WERI-Rb-1 (cell line): ENCODE measurements around the gene KRTAP9-2.
"Not testable (repeated sequence)": the region's sequence is repeated elsewhere in the genome, so short reads cannot be mapped to it uniquely, and the experiment has no call there.

ENCODE experiments used
- DNase-seq: peaks from one replicate; pipeline ENCODE4 v3.0.0-alpha.2; 2020
- H3K27ac ChIP-seq: fragments of 250-450 bp; sonication (Bioruptor Pico); 2 replicates; pipeline ENCODE4 v1.5.1; 2020; ENCODE audit warnings: mild to moderate bottlenecking, moderate library complexity
- H3K27me3 ChIP-seq: fragments of 250-450 bp; sonication (Bioruptor Pico); 2 replicates; pipeline ENCODE4 v1.5.1; 2021; ENCODE audit warnings: mild to moderate bottlenecking, low read depth, moderate library complexity; ENCODE audit not compliant: insufficient read depth, severe bottlenecking
- H3K36me3 ChIP-seq: fragments of 250-450 bp; sonication (Bioruptor Pico); 2 replicates; pipeline ENCODE4 v1.5.1; 2020; ENCODE audit warnings: mild to moderate bottlenecking, moderate library complexity
- H3K4me3 ChIP-seq: 2 replicates; pipeline ENCODE4 v1.5.1; 2011; ENCODE audit warnings: low read depth, mild to moderate bottlenecking, control low read depth, low read length
- H3K9me3 ChIP-seq: fragments of 250-450 bp; sonication (Bioruptor Pico); 2 replicates; pipeline ENCODE4 v1.5.1; 2021; ENCODE audit warnings: mild to moderate bottlenecking, moderate library complexity; ENCODE audit not compliant: severe bottlenecking
- CTCF ChIP-seq: IDR thresholded peaks from 2 replicates; pipeline ENCODE4 v1.5.1; 2011; ENCODE audit warnings: low read depth, mild to moderate bottlenecking, control low read depth, inconsistent platforms, low read length

KRTAP9-2 gene

GRCh38 chr17:41251261-41251660 is 24.8 kb downstream of the KRTAP9-2 start:
- no peaks in the 10 kb centered on the region for H3K36me3 ChIP-seq
- no peak for DNase-seq
- no peak overlapping the region for H3K4me3 ChIP-seq
- no peaks in the 10 kb centered on the region for H3K9me3 ChIP-seq
- peaks cover 58% of the 10 kb centered on the region for H3K27me3 ChIP-seq
- TF ChIP-seq CTCF: no peak
- H3K27ac ChIP-seq: no peak overlapping the region

DNA sequence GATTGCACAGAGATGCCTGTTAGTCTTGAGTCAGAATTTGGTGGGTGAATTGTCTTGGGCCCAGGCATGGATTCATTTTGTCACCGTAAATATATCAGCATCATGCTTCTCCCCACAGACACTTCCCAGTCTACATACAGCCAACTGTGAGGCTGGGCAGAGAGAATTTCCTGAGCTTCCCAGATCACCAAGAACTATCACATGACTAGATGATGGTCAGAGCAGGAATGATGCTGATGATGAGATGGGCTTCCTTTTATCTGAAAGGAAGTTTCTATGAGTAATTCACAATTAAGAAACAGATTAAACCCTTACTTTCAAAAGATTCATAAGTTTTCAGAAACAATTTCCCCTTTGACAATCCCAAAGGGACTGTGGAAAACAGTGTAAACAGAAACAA is 28.4 kb downstream of the KRTAP9-2 start:
- peaks cover 85% of the 10 kb centered on the region for H3K27me3 ChIP-seq
- no peak overlapping the region for H3K27ac ChIP-seq
- H3K4me3 ChIP-seq: no peak overlapping the region
- no peaks in the 10 kb centered on the region for H3K9me3 ChIP-seq
- DNase-seq: no peak
- H3K36me3 ChIP-seq: no peaks in the 10 kb centered on the region
- no peak for TF ChIP-seq CTCF

GRCh38 chr17:41255381-41256290 is 29.2 kb downstream of the KRTAP9-2 start, which contains the start of gene KRTAP9-9:
KRTAP9-9 (plus strand) TSS chr17:41255384.
- not testable (repeated sequence) for H3K36me3 ChIP-seq, DNase-seq

GRCh38 chr17:41256291-41256685 is 29.8 kb downstream of the KRTAP9-2 start:
- Histone ChIP-seq H3K9me3 (no peaks in the 10 kb centered on the region), H3K27me3 (peaks cover 87% of the 10 kb centered on the region), H3K36me3 (no peaks in the 10 kb centered on the region), H3K27ac (no peak overlapping the region), H3K4me3 (no peak overlapping the region)
- TF ChIP-seq CTCF: no peak
- no peak for DNase-seq

More at GRCh38 chr17:41255381-41256290, 29.2 kb downstream of the KRTAP9-2 start, which contains the start of gene KRTAP9-9:
- not testable (repeated sequence) for H3K4me3 ChIP-seq, H3K9me3 ChIP-seq, H3K27ac ChIP-seq
- H3K27me3 ChIP-seq: peaks cover 88% of the 10 kb centered on the region

GRCh38 chr17:41258406-41258805 is 32.0 kb downstream of the KRTAP9-2 start:
- no peak for DNase-seq
- H3K9me3 ChIP-seq: no peaks in the 10 kb centered on the region
- TF ChIP-seq CTCF: no peak
- peaks cover 85% of the 10 kb centered on the region for H3K27me3 ChIP-seq
- no peak overlapping the region for H3K4me3 ChIP-seq
- H3K36me3 ChIP-seq: no peaks in the 10 kb centered on the region
- H3K27ac ChIP-seq: no peak overlapping the region

DNA sequence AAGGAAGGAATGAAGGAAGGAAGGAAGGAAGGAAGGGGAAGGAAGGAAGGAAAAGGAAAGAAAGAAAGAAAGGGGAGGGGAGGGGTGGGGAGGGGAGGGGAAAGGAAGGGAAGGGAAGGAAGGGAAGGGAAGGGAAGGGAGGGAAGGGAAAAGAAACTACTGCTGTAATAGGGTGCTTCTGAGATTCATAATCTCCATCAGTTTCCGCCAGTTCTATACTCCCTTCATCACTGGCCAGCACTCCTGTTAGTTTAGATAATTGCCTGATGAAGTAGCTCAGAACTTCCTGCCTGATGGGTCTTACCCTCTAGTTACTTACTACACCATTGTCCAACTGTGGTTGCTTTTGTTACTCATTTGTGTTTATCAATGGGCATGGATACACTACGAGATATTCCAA is 36.8 kb downstream of the KRTAP9-2 start:
- Histone ChIP-seq H3K4me3 (no peak overlapping the region), H3K9me3 (no peaks in the 10 kb centered on the region), H3K27me3 (peaks cover 59% of the 10 kb centered on the region), H3K27ac (no peak overlapping the region), H3K36me3 (no peaks in the 10 kb centered on the region)
- no peak for TF ChIP-seq CTCF
- no peak for DNase-seq
